HEK293 (cell line): ENCODE data around the gene TRAPPC12.

Source experiments
- CTCF ChIA-PET: fragments of 350-600 bp; formaldehyde crosslinking; extraction: SDS; loops from one replicate; lab custom pipeline; 2021; ENCODE audit warnings: antibody characterized with exemption; lab: Yijun Ruan, JAX
- POLR2A ChIA-PET: fragments of 300-600 bp; formaldehyde crosslinking; extraction: SDS; loops from one replicate; lab custom pipeline; 2020; ENCODE audit warnings: antibody characterized with exemption, inconsistent platforms; lab: Yijun Ruan, JAX
- H3K27ac ChIP-seq: fragments of 200-500 bp; sonication (Bioruptor generic); 2 replicates; pipeline ENCODE4 v1.5.1; 2014; ENCODE audit warnings: low read depth, low read length, control low read depth, inconsistent platforms; ENCODE audit errors: extremely low read depth
- H3K36me3 ChIP-seq, 2 experiments: fragments of 200-500 bp in 1 of 2; sonication (Bioruptor generic) in 1 of 2; 1 replicate in 1 of 2; 2 replicates in 1 of 2; pipeline ENCODE4 v1.5.1; 2014 to 2017; ENCODE audit warnings: inconsistent platforms in 2 of 2, low read length in 2 of 2; ENCODE audit not compliant: control insufficient read depth in 2 of 2, insufficient read depth in 1 of 2
- H3K4me1 ChIP-seq: fragments of 200-500 bp; sonication (Bioruptor generic); 2 replicates; pipeline ENCODE4 v1.5.1; 2014; ENCODE audit warnings: mild to moderate bottlenecking, low read length, inconsistent platforms; ENCODE audit not compliant: control insufficient read depth, insufficient read depth
- H3K4me3 ChIP-seq: 2 replicates; pipeline ENCODE4 v1.5.1; 2011; ENCODE audit warnings: low read depth, mild to moderate bottlenecking, control low read depth, low read length, moderate library complexity
- H3K9me3 ChIP-seq: fragments of 200-500 bp; sonication (Bioruptor generic); 2 replicates; pipeline ENCODE4 v1.5.1; 2014; ENCODE audit warnings: low read depth, low read length, inconsistent platforms; ENCODE audit not compliant: control insufficient read depth, insufficient read depth
- ELK4 ChIP-seq: IDR thresholded peaks from 2 replicates; pipeline ENCODE4 v1.6.1; 2011; ENCODE audit warnings: mild to moderate bottlenecking, low read depth, low read length, borderline replicate concordance
- FEZF1 ChIP-seq: fragments of 450-650 bp; formaldehyde crosslinking; IDR thresholded peaks from 2 replicates; pipeline ENCODE4 v1.5.1; 2016; ENCODE audit warnings: missing biosample characterization, missing genetic modification characterization
- SETDB1 ChIP-seq: IDR thresholded peaks from one replicate; pipeline ENCODE4 v1.6.1; 2017; ENCODE audit warnings: mild to moderate bottlenecking, low read length, moderate library complexity, mixed read lengths; ENCODE audit not compliant: insufficient read length
- YY1 ChIP-seq: fragments of 450-650 bp; formaldehyde crosslinking; IDR thresholded peaks from 2 replicates; pipeline ENCODE4 v1.5.1; 2018; ENCODE audit warnings: missing biosample characterization, missing genetic modification characterization
- ZBTB7A ChIP-seq: fragments of 450-650 bp; formaldehyde crosslinking; IDR thresholded peaks from 2 replicates; pipeline ENCODE4 v1.5.1; 2016; ENCODE audit warnings: low read depth, missing biosample characterization, missing genetic modification characterization
- ZNF169 ChIP-seq: fragments of 450-650 bp; formaldehyde crosslinking; IDR thresholded peaks from 2 replicates; pipeline ENCODE4 v1.5.1; 2016; ENCODE audit warnings: missing biosample characterization, missing genetic modification characterization
- ZNF211 ChIP-seq: fragments of 450-650 bp; formaldehyde crosslinking; IDR thresholded peaks from 2 replicates; pipeline ENCODE4 v1.5.1; 2016; ENCODE audit warnings: low read depth, missing biosample characterization, missing genetic modification characterization
- ZNF280C ChIP-seq: fragments of 450-650 bp; formaldehyde crosslinking; IDR thresholded peaks from 2 replicates; pipeline ENCODE4 v1.5.1; 2016; ENCODE audit warnings: missing biosample characterization, missing genetic modification characterization
- ZNF404 ChIP-seq: fragments of 450-650 bp; formaldehyde crosslinking; IDR thresholded peaks from 2 replicates; pipeline ENCODE4 v1.5.1; 2017; ENCODE audit warnings: missing biosample characterization, missing genetic modification characterization
- ZNF416 ChIP-seq: fragments of 450-650 bp; formaldehyde crosslinking; IDR thresholded peaks from 2 replicates; pipeline ENCODE4 v1.5.1; 2016; ENCODE audit warnings: missing biosample characterization, missing genetic modification characterization
- ZNF626 ChIP-seq: fragments of 450-650 bp; sonication (Bioruptor Pico); formaldehyde crosslinking; IDR thresholded peaks from 2 replicates; pipeline ENCODE4 v1.5.1; 2018; ENCODE audit warnings: missing biosample characterization, missing genetic modification characterization, inconsistent platforms
- ZNF639 ChIP-seq: fragments of 450-650 bp; formaldehyde crosslinking; IDR thresholded peaks from 2 replicates; pipeline ENCODE4 v1.5.1; 2016; ENCODE audit warnings: missing biosample characterization, missing genetic modification characterization
- ZNF670 ChIP-seq: fragments of 450-650 bp; formaldehyde crosslinking; IDR thresholded peaks from 2 replicates; pipeline ENCODE4 v1.5.1; 2016; ENCODE audit warnings: missing biosample characterization, missing genetic modification characterization, low read depth
- ZNF776 ChIP-seq: fragments of 450-650 bp; formaldehyde crosslinking; IDR thresholded peaks from 2 replicates; pipeline ENCODE4 v1.5.0; 2017; ENCODE audit warnings: missing biosample characterization, missing genetic modification characterization, borderline replicate concordance
- ZSCAN30 ChIP-seq: fragments of 450-650 bp; IDR thresholded peaks from 2 replicates; pipeline ENCODE4 v1.5.1; 2018; ENCODE audit warnings: missing biosample characterization, mild to moderate bottlenecking, missing genetic modification characterization, moderate library complexity
- ZXDB ChIP-seq: fragments of 450-650 bp; formaldehyde crosslinking; IDR thresholded peaks from 2 replicates; pipeline ENCODE4 v1.5.1; 2016; ENCODE audit warnings: missing biosample characterization, missing genetic modification characterization
- TF ChIP-seq, protein P1 (sequence below): fragments of 450-650 bp; formaldehyde crosslinking; IDR thresholded peaks from 2 replicates; pipeline ENCODE4 v1.5.1; 2016; ENCODE audit warnings: missing biosample characterization, missing genetic modification characterization, low read depth
- TF ChIP-seq, protein P2 (sequence below): fragments of 450-650 bp; formaldehyde crosslinking; IDR thresholded peaks from 2 replicates; pipeline ENCODE4 v1.5.1; 2017; ENCODE audit warnings: missing biosample characterization, missing genetic modification characterization
- TF ChIP-seq, protein P3 (sequence below): fragments of 450-650 bp; formaldehyde crosslinking; IDR thresholded peaks from 2 replicates; pipeline ENCODE4 v1.5.1; 2017; ENCODE audit warnings: missing biosample characterization, missing genetic modification characterization

TRAPPC12 gene

DNA sequence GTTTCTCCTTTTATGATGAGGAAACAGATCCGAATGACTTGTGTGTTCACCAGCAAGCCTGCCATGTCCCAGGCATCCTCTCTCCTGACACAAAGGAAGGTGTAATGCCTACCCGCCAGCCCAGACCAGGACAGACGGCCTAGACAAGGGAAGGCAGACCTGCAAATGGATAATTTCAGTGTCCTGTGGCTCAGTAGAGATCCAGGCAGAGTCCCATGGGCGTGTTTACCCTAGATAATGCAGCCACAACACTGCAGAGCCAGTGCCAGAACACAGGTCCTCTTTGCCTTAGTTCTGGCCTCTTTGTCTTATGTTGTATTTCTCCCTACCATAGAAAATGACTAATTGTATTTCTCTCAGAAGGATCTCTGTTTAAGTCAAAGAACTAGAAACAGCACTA lies 12.7 kb downstream of the TRAPPC12 start:
- no peaks in the 10 kb centered on the region for H3K4me1 ChIP-seq
- CTCF ChIA-PET: no interaction called here
- POLR2A ChIA-PET: interaction anchor here (1.2 kb wide), 1 partner anchor 13 kb away, joined by 3 read pairs; the partner anchor contains the start of gene TRAPPC12
- no peak for TF ChIP-seq ZNF626 (tag by site-specific recombination)
- TF ChIP-seq ZNF416: no peak
- TF ChIP-seq ZNF404: no peak
- TF ChIP-seq FEZF1: no peak
- no peak for TF ChIP-seq ZBTB7A (tag by site-specific recombination)
- TF ChIP-seq ZNF776: no peak
- no peak for TF ChIP-seq YY1 (tag by site-specific recombination)
- no peak for TF ChIP-seq ZNF211 (tag by site-specific recombination)
- no peak for TF ChIP-seq ZNF169 (tag by site-specific recombination)
- TF ChIP-seq, protein P1, sequence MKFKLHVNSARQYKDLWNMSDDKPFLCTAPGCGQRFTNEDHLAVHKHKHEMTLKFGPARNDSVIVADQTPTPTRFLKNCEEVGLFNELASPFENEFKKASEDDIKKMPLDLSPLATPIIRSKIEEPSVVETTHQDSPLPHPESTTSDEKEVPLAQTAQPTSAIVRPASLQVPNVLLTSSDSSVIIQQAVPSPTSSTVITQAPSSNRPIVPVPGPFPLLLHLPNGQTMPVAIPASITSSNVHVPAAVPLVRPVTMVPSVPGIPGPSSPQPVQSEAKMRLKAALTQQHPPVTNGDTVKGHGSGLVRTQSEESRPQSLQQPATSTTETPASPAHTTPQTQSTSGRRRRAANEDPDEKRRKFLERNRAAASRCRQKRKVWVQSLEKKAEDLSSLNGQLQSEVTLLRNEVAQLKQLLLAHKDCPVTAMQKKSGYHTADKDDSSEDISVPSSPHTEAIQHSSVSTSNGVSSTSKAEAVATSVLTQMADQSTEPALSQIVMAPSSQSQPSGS (tag by site-specific recombination): no peak
- TF ChIP-seq, protein P2, sequence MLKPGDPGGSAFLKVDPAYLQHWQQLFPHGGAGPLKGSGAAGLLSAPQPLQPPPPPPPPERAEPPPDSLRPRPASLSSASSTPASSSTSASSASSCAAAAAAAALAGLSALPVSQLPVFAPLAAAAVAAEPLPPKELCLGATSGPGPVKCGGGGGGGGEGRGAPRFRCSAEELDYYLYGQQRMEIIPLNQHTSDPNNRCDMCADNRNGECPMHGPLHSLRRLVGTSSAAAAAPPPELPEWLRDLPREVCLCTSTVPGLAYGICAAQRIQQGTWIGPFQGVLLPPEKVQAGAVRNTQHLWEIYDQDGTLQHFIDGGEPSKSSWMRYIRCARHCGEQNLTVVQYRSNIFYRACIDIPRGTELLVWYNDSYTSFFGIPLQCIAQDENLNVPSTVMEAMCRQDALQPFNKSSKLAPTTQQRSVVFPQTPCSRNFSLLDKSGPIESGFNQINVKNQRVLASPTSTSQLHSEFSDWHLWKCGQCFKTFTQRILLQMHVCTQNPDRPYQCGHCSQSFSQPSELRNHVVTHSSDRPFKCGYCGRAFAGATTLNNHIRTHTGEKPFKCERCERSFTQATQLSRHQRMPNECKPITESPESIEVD: no peak
- no peak for TF ChIP-seq ZNF639 (tag by site-specific recombination)
- TF ChIP-seq ZXDB (tag by site-specific recombination): no peak
- TF ChIP-seq ZNF280C (tag by site-specific recombination): no peak
- no peak for TF ChIP-seq ELK4
- TF ChIP-seq ZNF670 (tag by site-specific recombination): no peak
- TF ChIP-seq, protein P3, sequence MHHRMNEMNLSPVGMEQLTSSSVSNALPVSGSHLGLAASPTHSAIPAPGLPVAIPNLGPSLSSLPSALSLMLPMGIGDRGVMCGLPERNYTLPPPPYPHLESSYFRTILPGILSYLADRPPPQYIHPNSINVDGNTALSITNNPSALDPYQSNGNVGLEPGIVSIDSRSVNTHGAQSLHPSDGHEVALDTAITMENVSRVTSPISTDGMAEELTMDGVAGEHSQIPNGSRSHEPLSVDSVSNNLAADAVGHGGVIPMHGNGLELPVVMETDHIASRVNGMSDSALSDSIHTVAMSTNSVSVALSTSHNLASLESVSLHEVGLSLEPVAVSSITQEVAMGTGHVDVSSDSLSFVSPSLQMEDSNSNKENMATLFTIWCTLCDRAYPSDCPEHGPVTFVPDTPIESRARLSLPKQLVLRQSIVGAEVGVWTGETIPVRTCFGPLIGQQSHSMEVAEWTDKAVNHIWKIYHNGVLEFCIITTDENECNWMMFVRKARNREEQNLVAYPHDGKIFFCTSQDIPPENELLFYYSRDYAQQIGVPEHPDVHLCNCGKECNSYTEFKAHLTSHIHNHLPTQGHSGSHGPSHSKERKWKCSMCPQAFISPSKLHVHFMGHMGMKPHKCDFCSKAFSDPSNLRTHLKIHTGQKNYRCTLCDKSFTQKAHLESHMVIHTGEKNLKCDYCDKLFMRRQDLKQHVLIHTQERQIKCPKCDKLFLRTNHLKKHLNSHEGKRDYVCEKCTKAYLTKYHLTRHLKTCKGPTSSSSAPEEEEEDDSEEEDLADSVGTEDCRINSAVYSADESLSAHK (tag by site-specific recombination): no peak
- no peak for TF ChIP-seq ZSCAN30 (tag by site-specific recombination)
- no peak for TF ChIP-seq SETDB1
- no peak overlapping the region for H3K27ac ChIP-seq
- H3K9me3 ChIP-seq: no peaks in the 10 kb centered on the region
- H3K4me3 ChIP-seq: no peak overlapping the region
- H3K36me3 ChIP-seq: peaks cover 15 to 60% of the 10 kb centered on the region in 2 experiments
